HepG2 (cell line): ENCODE data around the gene CUTC. TPM values are rescaled to one million over a fixed set of nuclear protein-coding genes. Genes with fewer than 3 reads are reported as not detected.

Experiments
- ARID5B ChIP-seq: IDR thresholded peaks from 2 replicates; pipeline ENCODE4 v1.4.0; 2020; ENCODE audit warnings: mild to moderate bottlenecking, missing genetic modification reagents
- ATF2 ChIP-seq: sonication (generic); formaldehyde crosslinking; IDR thresholded peaks from 2 replicates; pipeline ENCODE4 v1.4.0; 2020; ENCODE audit warnings: missing genetic modification reagents
- CBX2 ChIP-seq, 2 experiments: fragments of 200-600 bp in 1 of 2; sonication (generic); formaldehyde crosslinking in 1 of 2; IDR thresholded peaks; 2 replicates each; pipeline versions ENCODE4 v1.7.0 to v1.8.1; 2018 to 2022; ENCODE audit warnings: low read depth in 2 of 2, low read length in 1 of 2, mild to moderate bottlenecking in 1 of 2, missing genetic modification reagents in 1 of 2
- GATA4 ChIP-seq: sonication (generic); IDR thresholded peaks from 2 replicates; pipeline ENCODE4 v1.6.1; 2016; ENCODE audit warnings: antibody characterized with exemption, low read depth, borderline replicate concordance
- GZF1 ChIP-seq: sonication (generic); formaldehyde crosslinking; IDR thresholded peaks from 2 replicates; pipeline ENCODE4 v1.5.1; 2020; ENCODE audit warnings: mild to moderate bottlenecking, missing genetic modification reagents
- HOXA3 ChIP-seq: sonication (generic); formaldehyde crosslinking; IDR thresholded peaks from 2 replicates; pipeline ENCODE4 v1.5.0; 2020; ENCODE audit warnings: missing genetic modification reagents
- MXD4 ChIP-seq: IDR thresholded peaks from 2 replicates; pipeline ENCODE4 v1.6.1; 2016; ENCODE audit warnings: mild to moderate bottlenecking, missing biosample characterization, missing genetic modification reagents
- NBN ChIP-seq: fragments of 450-650 bp; conservative IDR thresholded peaks from 2 replicates; pipeline ENCODE4 v1.6.1; 2017
- PHF8 ChIP-seq: sonication (generic); formaldehyde crosslinking; IDR thresholded peaks from 2 replicates; pipeline ENCODE4 v1.5.0; 2020; ENCODE audit warnings: missing genetic modification reagents
- PITX1 ChIP-seq: sonication (generic); formaldehyde crosslinking; IDR thresholded peaks from 2 replicates; pipeline ENCODE4 v1.5.1; 2020; ENCODE audit warnings: mild to moderate bottlenecking, missing genetic modification reagents
- SMAD3 ChIP-seq: sonication (generic); formaldehyde crosslinking; IDR thresholded peaks from 2 replicates; pipeline ENCODE4 v1.4.0; 2020; ENCODE audit warnings: missing genetic modification reagents
- ZBTB46 ChIP-seq: sonication (generic); formaldehyde crosslinking; IDR thresholded peaks from 2 replicates; pipeline ENCODE4 v1.4.0; 2020; ENCODE audit warnings: mild to moderate bottlenecking, missing genetic modification reagents, borderline replicate concordance
- ZNF121 ChIP-seq: sonication (generic); formaldehyde crosslinking; IDR thresholded peaks from 2 replicates; pipeline ENCODE4 v1.5.0; 2020; ENCODE audit warnings: mild to moderate bottlenecking, missing genetic modification reagents
- ZNF138 ChIP-seq: sonication (generic); formaldehyde crosslinking; IDR thresholded peaks from 2 replicates; pipeline ENCODE4 v1.5.0; 2020; ENCODE audit warnings: mild to moderate bottlenecking, low read depth, missing genetic modification reagents
- ZNF589 ChIP-seq: sonication (generic); formaldehyde crosslinking; conservative IDR thresholded peaks from 2 replicates; pipeline ENCODE4 v1.8.0; 2022; ENCODE audit warnings: mild to moderate bottlenecking, moderate library complexity, missing genetic modification reagents
- ZNF605 ChIP-seq: sonication (generic); formaldehyde crosslinking; IDR thresholded peaks from 2 replicates; pipeline ENCODE4 v1.8.0; 2022; ENCODE audit warnings: mild to moderate bottlenecking, missing genetic modification reagents
- ZSCAN21 ChIP-seq: sonication (generic); formaldehyde crosslinking; IDR thresholded peaks from 2 replicates; pipeline ENCODE4 v1.8.0; 2022; ENCODE audit warnings: mild to moderate bottlenecking, missing genetic modification reagents, moderate library complexity, borderline replicate concordance
- polyA plus RNA-seq, 8 experiments: library from polyadenylated mRNA; depleted of rRNA in 3 of 8; stranded (reverse) in 7 of 8; unstranded in 1 of 8; fragments of >200 nt; fragmentation: Illumina TruSeq in 4 of 8; extraction: Trizol in 4 of 8; gene quantifications; 2 replicates each; pipeline versions ENCODE4 v1.2.1 to v1.2.3, GENCODE V29; 2011 to 2016; ENCODE audit warnings: low read depth in 4 of 8, missing spikeins in 1 of 8, mixed read lengths in 1 of 8; ENCODE audit not compliant: insufficient read depth in 1 of 8
- total RNA-seq, 5 experiments: library from RNA; depleted of rRNA; stranded (reverse); fragments of >200 nt; fragmentation: Illumina TruSeq; extraction: Trizol; gene quantifications; 2 replicates each; pipeline ENCODE4 v1.2.3, GENCODE V29; 2016; ENCODE audit warnings: low read depth in 1 of 5
- TF ChIP-seq, protein P1 (sequence below): sonication (generic); formaldehyde crosslinking; IDR thresholded peaks from 2 replicates; pipeline ENCODE4 v1.4.0; 2020; ENCODE audit warnings: missing genetic modification reagents, mild to moderate bottlenecking, borderline replicate concordance

Gene CUTC
- total and polyA plus RNA-seq, 2 of the 13 experiments (the other 11 are each of a cell fraction or from before 2014, with no cell fraction given) = 22.3 to 25.8 TPM

- TF ChIP-seq, protein P1, sequence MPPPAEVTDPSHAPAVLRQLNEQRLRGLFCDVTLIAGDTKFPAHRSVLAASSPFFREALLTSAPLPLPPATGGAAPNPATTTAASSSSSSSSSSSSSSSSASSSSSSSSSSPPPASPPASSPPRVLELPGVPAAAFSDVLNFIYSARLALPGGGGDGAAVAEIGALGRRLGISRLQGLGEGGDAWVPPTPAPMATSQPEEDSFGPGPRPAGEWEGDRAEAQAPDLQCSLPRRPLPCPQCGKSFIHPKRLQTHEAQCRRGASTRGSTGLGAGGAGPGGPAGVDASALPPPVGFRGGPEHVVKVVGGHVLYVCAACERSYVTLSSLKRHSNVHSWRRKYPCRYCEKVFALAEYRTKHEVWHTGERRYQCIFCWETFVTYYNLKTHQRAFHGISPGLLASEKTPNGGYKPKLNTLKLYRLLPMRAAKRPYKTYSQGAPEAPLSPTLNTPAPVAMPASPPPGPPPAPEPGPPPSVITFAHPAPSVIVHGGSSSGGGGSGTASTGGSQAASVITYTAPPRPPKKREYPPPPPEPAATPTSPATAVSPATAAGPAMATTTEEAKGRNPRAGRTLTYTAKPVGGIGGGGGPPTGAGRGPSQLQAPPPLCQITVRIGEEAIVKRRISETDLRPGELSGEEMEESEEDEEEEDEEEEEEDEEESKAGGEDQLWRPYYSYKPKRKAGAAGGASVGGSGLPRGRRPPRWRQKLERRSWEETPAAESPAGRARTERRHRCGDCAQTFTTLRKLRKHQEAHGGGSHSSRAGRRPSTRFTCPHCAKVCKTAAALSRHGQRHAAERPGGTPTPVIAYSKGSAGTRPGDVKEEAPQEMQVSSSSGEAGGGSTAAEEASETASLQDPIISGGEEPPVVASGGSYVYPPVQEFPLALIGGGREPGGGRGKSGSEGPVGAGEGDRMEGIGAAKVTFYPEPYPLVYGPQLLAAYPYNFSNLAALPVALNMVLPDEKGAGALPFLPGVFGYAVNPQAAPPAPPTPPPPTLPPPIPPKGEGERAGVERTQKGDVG = no peak; the same call in 1 of the 2 replicates
- TF ChIP-seq ARID5B (no peak), GZF1 (no peak), SMAD3 (CRISPR knock-in tag) (no peak; the same call in 1 of the 2 replicates), HOXA3 (no peak), ZNF605 (CRISPR knock-in tag) (no peak; the same call in 1 of the 2 replicates), PITX1 (CRISPR knock-in tag) (peak; percentile 41; the same call in 1 of the 2 replicates), ZNF138 (CRISPR knock-in tag) (no peak), ATF2 (CRISPR knock-in tag) (no peak; the same call in 1 of the 2 replicates), PHF8 (CRISPR knock-in tag) (peak; percentile 82), MXD4 (no peak), ZNF121 (CRISPR knock-in tag) (no peak), ZBTB46 (CRISPR knock-in tag) (no peak), GATA4 (no peak), CBX2 (IDR thresholded peaks at IDR 0.05; ENCODE audit: low read depth, low read length) (no peak), CBX2 (CRISPR knock-in tag; IDR thresholded peaks at IDR 0.05; ENCODE audit: low read depth) (no peak), NBN (no peak), ZNF589 (CRISPR knock-in tag) (no peak), ZSCAN21 (CRISPR knock-in tag) (no peak)
These were observed 565 bp upstream of the CUTC start (continued) for GRCh38 chr10:99731306-99732032.
